ENCODE measurements around the gene CD55.

The CD55 gene

GRCh38 chr1:207282058-207282457 is 39.4 kb upstream of the CD55 start:
- no peak overlapping the region for H3K4me3 ChIP-seq (ENCODE audit: control insufficient read depth, low read depth, low read length)
- TF ChIP-seq CTCF (IDR thresholded peaks at IDR 0.05; ENCODE audit: control insufficient read depth, insufficient read depth, low read depth, low read length, missing control alignments) = no peak
- DNase-seq (ENCODE audit: low read depth) = no peak

DNA sequence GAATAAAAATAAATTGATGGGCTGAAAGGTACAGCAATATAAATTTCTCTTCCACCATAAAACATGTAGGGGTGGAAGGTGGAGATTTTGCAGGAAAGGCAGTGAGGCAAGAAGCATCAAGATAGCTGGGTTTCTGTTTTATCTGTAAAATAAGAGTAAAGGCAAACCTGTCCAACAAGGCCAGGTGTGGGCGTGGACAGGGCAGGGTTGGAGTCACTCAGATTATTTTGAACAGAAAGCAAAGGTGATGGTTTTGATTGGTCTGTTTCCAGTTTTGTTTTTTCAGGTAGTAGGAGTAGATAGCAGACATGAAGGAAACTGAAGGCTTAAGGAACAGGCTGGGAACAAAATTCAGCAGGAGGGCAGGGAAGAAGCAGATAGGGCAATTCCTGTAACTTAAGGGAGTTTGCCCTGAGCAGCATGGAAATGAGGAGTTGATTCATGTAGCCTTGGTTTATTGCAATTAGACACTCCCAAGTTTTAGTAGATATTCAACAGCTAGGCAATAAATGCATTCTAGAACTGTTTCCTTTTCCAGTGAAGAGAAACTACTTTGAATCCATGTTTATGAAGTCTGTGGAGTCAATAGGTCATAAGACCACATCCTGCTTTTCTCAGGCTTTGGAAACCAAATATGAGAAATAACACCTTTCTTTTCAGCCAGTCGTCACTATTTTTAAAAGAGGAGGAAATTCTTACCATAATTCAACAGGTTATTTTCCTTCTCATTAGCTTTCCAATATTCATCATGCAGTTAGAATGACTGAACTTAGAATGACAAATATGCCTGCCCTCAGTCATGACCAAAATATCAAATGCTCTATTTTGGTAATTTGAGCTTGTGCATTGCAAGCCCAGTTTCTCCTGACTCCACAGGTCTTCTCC is 38.7 kb upstream of the CD55 start:
- no peak for DNase-seq (ENCODE audit: low read depth)
- TF ChIP-seq CTCF (IDR thresholded peaks at IDR 0.05; ENCODE audit: control insufficient read depth, insufficient read depth, low read depth, low read length, missing control alignments) = no peak
- no peak overlapping the region for H3K4me3 ChIP-seq (ENCODE audit: control insufficient read depth, low read depth, low read length)

- no peak overlapping the region for H3K4me3 ChIP-seq (ENCODE audit: control insufficient read depth, low read depth, low read length)
- DNase-seq (ENCODE audit: low read depth) = no peak
- no peak for TF ChIP-seq CTCF (IDR thresholded peaks at IDR 0.05; ENCODE audit: control insufficient read depth, insufficient read depth, low read depth, low read length, missing control alignments)
Observed at GRCh38 chr1:207283421-207283820, 38.1 kb upstream of the CD55 start.

DNA sequence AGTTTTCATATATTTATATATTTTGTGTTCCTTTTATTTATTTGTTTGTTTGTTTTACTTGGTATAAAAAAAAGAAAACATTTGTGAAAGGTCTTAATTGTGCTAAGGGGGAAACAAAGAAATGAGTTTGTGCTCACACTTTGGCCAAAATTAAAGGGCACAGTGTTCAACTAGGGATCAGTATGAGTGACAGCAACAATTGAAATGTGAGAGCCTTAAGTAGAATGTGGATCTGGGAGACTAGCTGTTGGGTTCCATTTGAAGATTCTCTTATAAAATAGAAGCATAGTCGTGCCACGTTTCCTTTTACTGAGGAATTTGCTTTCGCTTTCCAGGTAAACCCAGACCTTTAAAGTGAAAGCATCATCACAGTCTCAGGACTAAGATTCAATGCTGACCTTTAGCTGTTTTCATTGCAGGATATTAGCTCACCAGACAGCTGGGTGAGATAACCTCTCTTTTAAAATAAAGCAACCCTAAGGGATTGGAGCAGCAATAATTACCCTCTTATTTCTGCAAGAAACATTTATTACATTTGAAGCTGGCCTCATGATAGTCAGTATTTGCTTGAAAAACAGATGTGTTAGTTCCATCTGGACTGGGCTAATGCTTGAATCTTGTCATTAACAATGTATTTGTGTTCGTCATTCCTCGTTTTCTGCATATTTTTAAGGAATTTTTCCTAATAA is 37.1 kb upstream of the CD55 start:
- no peak for DNase-seq (ENCODE audit: low read depth)
- no peak for TF ChIP-seq CTCF (IDR thresholded peaks at IDR 0.05; ENCODE audit: control insufficient read depth, insufficient read depth, low read depth, low read length, missing control alignments)
- no peak overlapping the region for H3K4me3 ChIP-seq (ENCODE audit: control insufficient read depth, low read depth, low read length)

DNA sequence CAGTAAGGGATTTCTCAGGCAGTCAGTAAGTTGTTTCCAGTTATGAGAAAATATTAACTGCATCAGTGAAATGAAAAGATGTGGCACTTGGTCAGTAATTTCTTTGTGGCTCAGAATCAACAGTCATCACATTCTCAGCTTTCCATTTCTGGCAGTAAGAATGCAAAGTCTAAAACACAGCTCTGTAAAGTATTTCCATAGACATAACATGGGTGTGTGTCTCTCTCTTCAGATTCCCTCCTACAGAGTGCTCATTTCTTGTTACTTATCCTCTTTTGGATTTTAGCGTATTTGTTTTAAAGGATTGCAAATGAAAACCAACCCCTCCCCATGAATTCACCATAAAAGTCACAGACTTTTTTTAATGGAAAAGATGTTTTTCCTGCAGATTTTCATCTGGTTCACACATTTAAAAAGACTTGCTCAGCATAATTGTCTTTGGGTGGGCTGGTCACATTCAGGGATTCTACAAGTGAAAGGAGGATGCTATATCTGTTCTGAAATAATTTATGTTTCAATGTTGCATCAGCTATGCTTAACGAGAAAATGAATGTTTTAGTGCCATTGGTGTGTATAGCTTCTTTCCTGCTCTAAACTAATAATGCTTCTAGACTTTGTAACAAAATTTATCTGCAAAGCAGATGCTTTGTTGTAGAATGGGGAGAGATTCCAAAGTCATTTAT is 34.6 kb upstream of the CD55 start:
- no peak for TF ChIP-seq CTCF (IDR thresholded peaks at IDR 0.05; ENCODE audit: control insufficient read depth, insufficient read depth, low read depth, low read length, missing control alignments)
- no peak overlapping the region for H3K4me3 ChIP-seq (ENCODE audit: control insufficient read depth, low read depth, low read length)
- DNase-seq (ENCODE audit: low read depth) = no peak

DNA sequence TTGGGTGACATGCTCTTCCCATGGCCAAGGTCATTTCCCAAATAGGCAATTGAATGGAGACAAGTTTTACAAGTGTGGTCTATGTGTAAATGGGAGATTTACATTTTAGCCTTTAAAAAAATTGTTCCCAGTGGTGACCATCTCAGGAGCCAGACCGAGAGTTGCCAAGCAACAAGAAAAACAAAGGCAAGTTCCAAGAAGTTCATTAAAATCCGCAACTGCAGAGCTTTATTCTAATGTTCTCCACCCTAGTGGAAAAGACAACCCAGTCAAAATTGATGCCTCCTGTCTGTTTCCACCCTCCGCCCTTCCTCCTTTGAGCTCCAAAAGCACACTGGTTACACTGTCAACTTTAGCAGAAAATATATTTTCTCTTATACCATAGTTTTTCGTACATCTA is 33.2 kb upstream of the CD55 start:
- no peak for TF ChIP-seq CTCF (IDR thresholded peaks at IDR 0.05; ENCODE audit: control insufficient read depth, insufficient read depth, low read depth, low read length, missing control alignments)
- no peak for DNase-seq (ENCODE audit: low read depth)
- H3K4me3 ChIP-seq (ENCODE audit: control insufficient read depth, low read depth, low read length) = no peak overlapping the region
